Eye (tissue), 1 donor: ENCODE results near the gene NCAN.

ENCODE experiments used
- DNase-seq: peaks from one replicate; pipeline ENCODE4 v3.0.0-alpha.2; 2015

Gene NCAN

GRCh38 chr19:19297759-19298158 is 86.0 kb downstream of the NCAN start:
- DNase-seq = no peak

- no peak for DNase-seq
Observed at GRCh38 chr19:19300613-19301012, 88.9 kb downstream of the NCAN start.
